ENCODE measurements around the gene OAS3. TPM values are rescaled to one million over a fixed set of nuclear protein-coding genes. Genes with fewer than 3 reads are reported as not detected.

The OAS3 gene
- total RNA-seq, 1 experiment from 2014 or later: 17.4 TPM

GRCh38 chr12:112942572-112942971, 4.3 kb downstream of the OAS3 start:
- intact Hi-C loops (cut with micrococcal nuclease; ENCODE audit: unreplicated experiment): no loop called here
- H2AFZ ChIP-seq: no peak overlapping the region
- H3K9me2 ChIP-seq (ENCODE audit: insufficient read depth): no peaks in the 10 kb centered on the region
- H3K79me2 ChIP-seq (ENCODE audit: low read depth): no peaks in the 10 kb centered on the region
- no peak overlapping the region for H3K27ac ChIP-seq
- DNase-seq: no peak
- ChIA-PET POLR2A (ENCODE audit: unreplicated experiment) (no interaction called here), CTCF (no interaction called here)
- no peaks in the 10 kb centered on the region for H4K20me1 ChIP-seq (ENCODE audit: insufficient read depth)
- no peak for TF ChIP-seq EZH2 (IDR thresholded peaks at IDR 0.05; ENCODE audit: low read depth)
- no peak for TF ChIP-seq CTCF (conservative IDR thresholded peaks at IDR 0.05)
- no peak overlapping the region for H3K4me2 ChIP-seq
- H3K36me3 ChIP-seq (ENCODE audit: low read depth): no peaks in the 10 kb centered on the region
- H3K27me3 ChIP-seq (ENCODE audit: insufficient read depth, low read depth): no peaks in the 10 kb centered on the region
- no peak overlapping the region for H3K4me3 ChIP-seq
- H3K9me3 ChIP-seq (ENCODE audit: insufficient read depth, low read depth): no peaks in the 10 kb centered on the region
- peaks cover 4% of the 10 kb centered on the region; the same call in 1 of the 2 replicates for H3F3A ChIP-seq (ENCODE audit: insufficient read depth, low read depth)
- BruUV-seq (replicated peaks): no TSS peak
- peaks cover 14% of the 10 kb centered on the region for H3K4me1 ChIP-seq (replicated peaks; ENCODE audit: insufficient read depth)

- Histone ChIP-seq H3K36me3 (ENCODE audit: low read depth) (no peaks in the 10 kb centered on the region), H3K4me2 (no peak overlapping the region), H3K27me3 (ENCODE audit: insufficient read depth, low read depth) (no peaks in the 10 kb centered on the region), H4K20me1 (ENCODE audit: insufficient read depth) (no peaks in the 10 kb centered on the region), H3K79me2 (ENCODE audit: low read depth) (no peaks in the 10 kb centered on the region), H3K9me2 (ENCODE audit: insufficient read depth) (no peaks in the 10 kb centered on the region), H3K27ac (no peak overlapping the region), H3K9me3 (ENCODE audit: insufficient read depth, low read depth) (no peaks in the 10 kb centered on the region), H3F3A (ENCODE audit: insufficient read depth, low read depth) (no peaks in the 10 kb centered on the region), H2AFZ (no peak overlapping the region), H3K4me3 (no peak overlapping the region), H3K4me1 (replicated peaks; ENCODE audit: insufficient read depth) (peaks cover 5% of the 10 kb centered on the region; the same call in 1 of the 2 replicates)
- TF ChIP-seq EZH2 (IDR thresholded peaks at IDR 0.05; ENCODE audit: low read depth) (no peak), CTCF (conservative IDR thresholded peaks at IDR 0.05) (no peak)
- no peak for DNase-seq
- BruUV-seq (replicated peaks): no TSS peak
- POLR2A ChIA-PET (ENCODE audit: unreplicated experiment): no interaction called here
- CTCF ChIA-PET: no interaction called here
- intact Hi-C loops (cut with micrococcal nuclease; ENCODE audit: unreplicated experiment): no loop called here
Observed at GRCh38 chr12:112944024-112944690, 5.9 kb downstream of the OAS3 start.

- Histone ChIP-seq H3K27ac (no peak overlapping the region), H2AFZ (no peak overlapping the region), H3K36me3 (ENCODE audit: low read depth) (no peaks in the 10 kb centered on the region), H3K4me2 (no peak overlapping the region), H3K4me1 (replicated peaks; ENCODE audit: insufficient read depth) (no peaks in the 10 kb centered on the region), H3K9me2 (ENCODE audit: insufficient read depth) (no peaks in the 10 kb centered on the region), H3K9me3 (ENCODE audit: insufficient read depth, low read depth) (no peaks in the 10 kb centered on the region), H3K27me3 (ENCODE audit: insufficient read depth, low read depth) (no peaks in the 10 kb centered on the region), H4K20me1 (ENCODE audit: insufficient read depth) (no peaks in the 10 kb centered on the region), H3K4me3 (no peak overlapping the region), H3K79me2 (ENCODE audit: low read depth) (no peaks in the 10 kb centered on the region), H3F3A (ENCODE audit: insufficient read depth, low read depth) (no peaks in the 10 kb centered on the region)
- no peak for TF ChIP-seq EZH2 (IDR thresholded peaks at IDR 0.05; ENCODE audit: low read depth)
- TF ChIP-seq CTCF (conservative IDR thresholded peaks at IDR 0.05): no peak
- ChIA-PET CTCF (no interaction called here), POLR2A (ENCODE audit: unreplicated experiment) (no interaction called here)
- DNase-seq: no peak
- BruUV-seq (replicated peaks): no TSS peak
- intact Hi-C loops (cut with micrococcal nuclease; ENCODE audit: unreplicated experiment): no loop called here
Observed at GRCh38 chr12:112945515-112945914, 7.2 kb downstream of the OAS3 start.
